Sigmoid colon (tissue), 3 donors: ENCODE data around the gene ALG6.

Experiments
- POLR2A ChIP-seq, 2 donors: fragments of 450-650 bp; IDR thresholded peaks; one replicate each; pipeline ENCODE4 v1.6.1; 2016; ENCODE audit warnings: antibody characterized with exemption in 2 of 2, mild to moderate bottlenecking in 2 of 2, moderate library complexity in 2 of 2
- TF ChIP-seq, protein P1 (sequence below), 4 experiments: fragments of 450-650 bp in 3 of 4; fragments of 200-600 bp in 1 of 4; IDR thresholded peaks; one replicate each; pipeline ENCODE4 v1.5.1; 2016 to 2019; ENCODE audit warnings: antibody characterized with exemption in 4 of 4, mild to moderate bottlenecking in 3 of 4, moderate library complexity in 2 of 4

DNA sequence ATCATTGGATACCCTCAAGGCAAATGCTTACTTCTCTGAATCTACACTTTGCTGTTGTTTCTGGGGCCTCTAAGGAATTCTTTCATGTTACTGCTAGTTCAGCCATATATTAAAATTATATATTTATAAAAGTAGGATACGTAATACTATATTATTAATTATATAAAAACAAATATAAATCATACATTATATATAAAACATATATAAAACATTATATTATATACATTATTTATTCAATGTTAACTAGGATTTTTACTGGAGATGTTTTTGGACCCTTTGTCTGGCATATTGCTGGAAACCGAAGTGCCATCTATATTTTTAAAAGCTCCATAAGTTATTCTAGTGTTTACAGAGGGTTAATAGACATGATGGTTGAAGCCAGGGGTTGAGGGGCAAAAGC lies 12.2 kb downstream of the ALG6 start:
- TF ChIP-seq, protein P1, sequence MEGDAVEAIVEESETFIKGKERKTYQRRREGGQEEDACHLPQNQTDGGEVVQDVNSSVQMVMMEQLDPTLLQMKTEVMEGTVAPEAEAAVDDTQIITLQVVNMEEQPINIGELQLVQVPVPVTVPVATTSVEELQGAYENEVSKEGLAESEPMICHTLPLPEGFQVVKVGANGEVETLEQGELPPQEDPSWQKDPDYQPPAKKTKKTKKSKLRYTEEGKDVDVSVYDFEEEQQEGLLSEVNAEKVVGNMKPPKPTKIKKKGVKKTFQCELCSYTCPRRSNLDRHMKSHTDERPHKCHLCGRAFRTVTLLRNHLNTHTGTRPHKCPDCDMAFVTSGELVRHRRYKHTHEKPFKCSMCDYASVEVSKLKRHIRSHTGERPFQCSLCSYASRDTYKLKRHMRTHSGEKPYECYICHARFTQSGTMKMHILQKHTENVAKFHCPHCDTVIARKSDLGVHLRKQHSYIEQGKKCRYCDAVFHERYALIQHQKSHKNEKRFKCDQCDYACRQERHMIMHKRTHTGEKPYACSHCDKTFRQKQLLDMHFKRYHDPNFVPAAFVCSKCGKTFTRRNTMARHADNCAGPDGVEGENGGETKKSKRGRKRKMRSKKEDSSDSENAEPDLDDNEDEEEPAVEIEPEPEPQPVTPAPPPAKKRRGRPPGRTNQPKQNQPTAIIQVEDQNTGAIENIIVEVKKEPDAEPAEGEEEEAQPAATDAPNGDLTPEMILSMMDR (IDR thresholded peaks at IDR 0.05): no peak
- TF ChIP-seq POLR2A (IDR thresholded peaks at IDR 0.05): no peak
